ENCODE data around the gene GRIP1.

DNA sequence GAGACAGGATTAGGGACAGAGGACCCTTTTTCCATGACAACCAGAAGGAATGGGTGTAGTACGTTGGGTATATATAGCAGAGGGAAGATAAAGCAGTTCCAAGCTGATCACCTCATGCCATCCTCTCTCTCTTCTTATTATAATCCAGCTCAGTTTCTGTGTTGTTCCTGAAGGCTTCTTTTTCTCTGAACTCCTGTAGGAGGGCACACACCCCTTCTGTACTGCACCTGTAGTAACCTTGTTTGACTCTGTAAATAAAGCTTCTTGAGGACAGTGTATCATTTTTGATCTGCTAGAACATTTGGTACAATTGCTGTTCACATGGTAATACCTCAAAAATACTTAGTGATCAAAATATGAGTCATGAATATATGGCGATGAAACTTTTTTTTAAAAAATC is 343.1 kb downstream of the GRIP1 start:
- TF ChIP-seq TAF1 (IDR thresholded peaks at IDR 0.05; ENCODE audit: low read depth, low read length) (no peak), POLR2A (IDR thresholded peaks at IDR 0.05; ENCODE audit: low read depth, low read length) (no peak), SPI1 (IDR thresholded peaks at IDR 0.05; ENCODE audit: low read depth, low read length) (no peak), POLR2AphosphoS5 (IDR thresholded peaks at IDR 0.05; ENCODE audit: low read depth, low read length) (no peak)

Data from GM12891 (cell line).